Inflammatory macrophage treated with lipopolysaccharide for 1 hour (primary cell): ENCODE measurements around the gene SHANK3.
A peak's percentile ranks its signal among the peaks of the same experiment; 100 is the strongest.
"Not testable (repeated sequence)": the region's sequence is repeated elsewhere in the genome, so short reads cannot be mapped to it uniquely, and the experiment has no call there.

ENCODE experiments used
- DNase-seq, 2 donors: peaks; one replicate each; pipeline ENCODE4 v3.0.0-alpha.2; 2020 to 2022

Gene SHANK3

GRCh38 chr22:50654664-50655063 lies 18.0 kb upstream of the SHANK3 start:
- DNase-seq: not testable (repeated sequence)

GRCh38 chr22:50656122-50657070 lies 16.2 kb upstream of the SHANK3 start:
- DNase-seq: peak; percentile 11 to 58

GRCh38 chr22:50657925-50658324 lies 14.7 kb upstream of the SHANK3 start:
- peak in 1 of 2 donors; percentile 25 for DNase-seq

GRCh38 chr22:50659711-50660110 lies 12.9 kb upstream of the SHANK3 start:
- not testable (repeated sequence) for DNase-seq

GRCh38 chr22:50660306-50660705 lies 12.3 kb upstream of the SHANK3 start:
- DNase-seq: peak in 1 of 2 donors; percentile 17

GRCh38 chr22:50665212-50665611 lies 7.4 kb upstream of the SHANK3 start:
- no peak for DNase-seq

- no peak for DNase-seq
These were observed 6.9 kb upstream of the SHANK3 start for GRCh38 chr22:50665738-50666137.

- DNase-seq: no peak
These were observed 2.1 kb upstream of the SHANK3 start for GRCh38 chr22:50670513-50670912.

- no peak for DNase-seq
These were observed 1.6 kb upstream of the SHANK3 start for GRCh38 chr22:50670914-50671538.

GRCh38 chr22:50671641-50672040 lies 982 bp upstream of the SHANK3 start:
- DNase-seq: no peak

- no peak for DNase-seq
These were observed 582 bp upstream of the SHANK3 start for GRCh38 chr22:50672041-50672440.

GRCh38 chr22:50673231-50674129 lies 857 bp downstream of the SHANK3 start:
- no peak for DNase-seq

GRCh38 chr22:50674130-50674500 lies 1.5 kb downstream of the SHANK3 start:
- DNase-seq: no peak

GRCh38 chr22:50674606-50675552 lies 2.3 kb downstream of the SHANK3 start:
- DNase-seq: peak in 1 of 2 donors; percentile 35

- DNase-seq: no peak
These were observed 3.0 kb downstream of the SHANK3 start for GRCh38 chr22:50675553-50676179.

- no peak for DNase-seq
These were observed 3.6 kb downstream of the SHANK3 start for GRCh38 chr22:50676180-50676636.

- no peak for DNase-seq
These were observed 4.3 kb downstream of the SHANK3 start for GRCh38 chr22:50676661-50677492.

GRCh38 chr22:50677493-50678217 lies 5.0 kb downstream of the SHANK3 start:
- DNase-seq: no peak

GRCh38 chr22:50678218-50678650 lies 5.6 kb downstream of the SHANK3 start:
- no peak for DNase-seq
